GM12892 (cell line): Measurements from ENCODE around the gene LRP8.

Experiments used
- DNase-seq: peaks from one replicate; pipeline ENCODE4 v3.0.0; 2011; ENCODE audit not compliant: insufficient read length
- FAIRE-seq: peaks from 2 replicates; lab custom pipeline; 2011; peaks lifted over from hg19 to GRCh38; lab: Jason Lieb, UNC
- POLR2A ChIP-seq: IDR thresholded peaks from 2 replicates; pipeline ENCODE4 v1.6.1; 2011; ENCODE audit warnings: low read depth, low read length, control low read depth
- POLR2AphosphoS5 ChIP-seq: IDR thresholded peaks from 2 replicates; pipeline ENCODE4 v1.6.1; 2011; ENCODE audit warnings: low read depth, low read length, control low read depth
- TAF1 ChIP-seq: IDR thresholded peaks from 2 replicates; pipeline ENCODE4 v1.6.1; 2011; ENCODE audit warnings: low read depth, mild to moderate bottlenecking, control low read depth, low read length, borderline replicate concordance

LRP8 gene

DNA sequence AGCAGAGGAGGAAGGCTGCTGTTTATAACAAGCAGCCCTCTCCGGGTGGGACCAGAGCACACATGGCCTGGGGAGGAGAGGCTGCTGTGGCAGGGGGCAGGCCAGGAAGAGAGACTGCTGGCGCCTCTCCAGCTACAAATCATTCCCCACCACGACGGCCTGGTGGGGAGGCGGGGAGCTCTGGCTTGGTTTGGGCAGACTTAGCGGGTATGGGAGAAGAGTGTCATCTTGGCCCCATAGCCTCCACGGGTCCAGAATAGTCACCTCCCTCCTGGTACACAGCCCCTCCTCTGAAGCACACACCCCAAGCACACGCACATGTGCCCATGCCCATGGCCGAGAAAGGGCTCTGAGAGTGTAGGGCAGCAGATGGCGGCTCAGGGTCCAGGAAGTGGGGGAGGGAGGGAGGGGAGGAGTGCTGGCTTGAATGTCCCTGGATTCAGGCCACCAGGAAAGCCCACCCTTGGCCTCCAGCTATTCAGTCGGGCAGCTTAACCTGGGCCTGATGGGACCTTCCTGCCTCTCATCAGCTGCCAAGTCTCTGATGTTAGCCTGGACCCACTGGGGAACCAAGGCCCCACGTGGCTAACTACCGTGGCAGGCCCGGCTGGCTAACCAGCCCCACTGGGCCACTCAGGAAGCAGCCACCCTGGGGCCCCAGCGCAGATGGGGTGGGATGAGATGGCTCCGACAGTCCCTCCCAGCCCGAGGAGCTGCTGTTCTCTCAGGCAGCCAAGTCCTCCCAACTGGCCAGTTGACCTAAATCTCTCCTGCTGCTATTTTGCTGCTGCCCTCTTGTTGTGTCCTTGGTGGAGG lies 10.9 kb downstream of the LRP8 start:
- FAIRE-seq (no peak), DNase-seq (no peak)
- no peak for TF ChIP-seq TAF1
- no peak for TF ChIP-seq POLR2AphosphoS5
- TF ChIP-seq POLR2A = no peak

DNA sequence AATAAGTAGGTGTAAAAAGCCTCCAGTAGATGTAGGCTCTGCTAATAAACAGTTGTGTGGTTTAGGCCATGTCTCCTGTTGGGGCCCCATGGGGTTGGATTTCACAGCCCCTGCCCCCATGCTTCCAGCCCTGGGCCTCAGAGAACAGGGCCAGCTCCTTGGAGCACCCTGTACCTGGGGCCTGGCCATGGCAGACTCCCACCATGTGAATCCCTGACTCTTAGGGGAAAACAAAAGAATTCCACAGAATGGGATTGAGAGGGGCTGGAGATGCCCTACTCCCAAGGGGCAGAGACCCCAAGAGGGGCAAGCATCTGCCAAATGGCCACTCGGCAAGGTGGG lies 11.5 kb downstream of the LRP8 start:
- FAIRE-seq (no peak), DNase-seq (no peak)
- TF ChIP-seq POLR2AphosphoS5 (no peak), POLR2A (no peak), TAF1 (no peak)

DNA sequence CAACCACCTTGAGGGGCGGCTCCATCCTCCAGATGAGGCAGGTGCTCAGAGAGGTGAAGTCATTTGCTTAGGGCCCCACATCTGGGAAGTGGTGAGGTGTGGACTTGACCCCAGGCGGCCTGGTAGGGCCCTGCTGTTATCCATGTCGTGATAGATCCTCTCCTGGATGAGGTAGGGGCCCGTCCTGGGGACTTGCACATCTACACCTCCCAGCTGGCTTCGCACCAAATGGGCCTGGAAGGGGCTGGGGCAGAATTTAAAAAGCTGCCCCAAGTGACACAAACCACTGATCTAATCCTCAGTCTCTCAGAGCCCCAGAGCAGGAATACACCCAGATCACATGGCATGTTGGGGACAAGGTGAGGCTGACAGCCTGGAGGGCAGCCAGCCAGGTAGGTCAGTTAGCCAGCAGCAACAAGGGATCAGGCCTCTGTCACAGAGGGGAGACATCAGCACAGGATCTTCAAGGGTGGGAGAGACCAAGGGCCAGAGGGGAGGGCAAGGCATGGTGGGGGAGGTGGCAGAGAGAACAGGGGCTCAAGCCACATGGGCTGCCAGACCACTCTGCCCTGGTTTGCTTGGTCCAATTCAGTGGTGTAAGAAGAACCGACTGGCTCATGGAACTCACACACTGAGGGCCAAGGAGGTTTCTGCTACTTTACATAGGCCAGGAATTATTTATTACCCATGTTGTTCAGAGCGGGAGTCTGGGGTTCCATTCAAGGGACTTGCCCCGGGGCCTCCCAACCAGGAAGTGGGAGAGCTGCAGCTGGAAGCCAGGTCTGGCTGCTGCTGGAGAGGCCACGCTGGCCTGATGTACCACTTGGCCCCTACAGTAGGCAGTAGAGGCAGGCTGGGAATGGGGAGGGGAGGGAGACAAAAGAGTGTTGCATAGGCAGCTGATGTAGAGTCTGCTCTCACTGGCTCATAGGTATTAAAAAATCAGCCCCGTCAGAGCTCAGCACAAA lies 12.1 kb downstream of the LRP8 start:
- TF ChIP-seq POLR2A = no peak
- TF ChIP-seq TAF1 = no peak
- no peak for TF ChIP-seq POLR2AphosphoS5
- DNase-seq (no peak), FAIRE-seq (peak; percentile 61)

DNA sequence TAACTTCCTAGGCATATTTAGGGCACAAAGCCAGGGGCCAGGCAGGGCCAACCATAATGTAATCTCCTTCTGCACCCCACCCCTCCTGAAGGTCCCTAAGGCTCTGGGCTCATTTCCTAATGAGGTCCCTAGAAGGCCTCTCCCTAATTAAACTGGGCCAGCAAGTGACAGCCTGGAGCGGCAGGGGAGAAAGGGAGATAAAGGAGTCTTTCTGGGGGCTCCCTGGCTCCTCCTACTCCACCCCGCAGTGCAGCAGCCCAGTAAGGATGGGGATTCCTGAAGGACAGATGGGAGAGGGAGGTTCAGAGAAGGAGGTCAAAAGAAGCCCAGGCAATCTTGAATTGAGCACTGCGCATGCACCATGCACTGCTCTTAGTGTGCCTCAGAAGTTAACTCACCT lies 12.8 kb downstream of the LRP8 start:
- DNase-seq (no peak), FAIRE-seq (no peak)
- no peak for TF ChIP-seq POLR2A

DNA sequence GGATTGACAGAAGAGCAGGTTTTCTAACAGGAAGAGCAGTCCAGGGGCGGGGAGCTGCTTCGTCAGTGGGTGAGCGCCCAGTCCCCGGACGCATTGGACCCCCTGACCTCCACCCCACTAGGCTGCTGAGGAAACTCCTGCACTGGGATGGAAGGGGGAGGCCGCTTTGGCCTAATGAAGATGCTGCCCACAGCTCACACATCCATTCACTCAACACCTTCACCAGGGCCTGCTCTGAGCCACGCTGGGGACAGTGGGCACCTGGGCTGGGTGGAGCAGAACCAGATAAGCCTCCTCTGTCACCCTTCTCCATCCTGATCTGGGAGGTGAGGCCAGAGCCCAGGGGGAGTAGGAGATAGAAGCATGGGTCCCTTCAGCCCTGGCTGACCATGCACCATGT lies 13.3 kb downstream of the LRP8 start:
- FAIRE-seq = no peak

DNA sequence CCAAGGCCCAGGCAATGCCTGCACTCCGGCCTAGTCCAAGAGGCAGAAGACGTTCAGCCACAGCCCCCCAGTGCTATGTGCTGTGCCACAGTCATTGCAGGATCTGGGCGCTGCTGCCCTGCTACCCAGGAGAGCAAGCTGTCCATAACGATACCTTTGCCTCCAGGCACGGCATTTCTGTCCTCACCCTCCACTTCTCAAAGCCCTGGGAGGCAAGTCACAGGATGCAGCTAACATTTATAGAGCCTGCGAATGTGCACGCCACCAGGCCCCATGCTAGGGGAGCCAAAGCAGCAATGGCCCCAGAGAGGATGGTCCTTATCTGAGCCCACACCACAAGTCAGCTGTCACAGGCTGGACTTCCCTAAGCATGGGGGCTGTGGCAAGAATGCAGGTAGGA lies 13.8 kb downstream of the LRP8 start:
- FAIRE-seq (no peak), DNase-seq (no peak)
- no peak for TF ChIP-seq TAF1
- TF ChIP-seq POLR2A = no peak
- no peak for TF ChIP-seq POLR2AphosphoS5

More for the DNA sequence above, 13.3 kb downstream of the LRP8 start:
- TF ChIP-seq TAF1 (no peak), POLR2A (no peak), POLR2AphosphoS5 (no peak)
- no peak for DNase-seq

DNA sequence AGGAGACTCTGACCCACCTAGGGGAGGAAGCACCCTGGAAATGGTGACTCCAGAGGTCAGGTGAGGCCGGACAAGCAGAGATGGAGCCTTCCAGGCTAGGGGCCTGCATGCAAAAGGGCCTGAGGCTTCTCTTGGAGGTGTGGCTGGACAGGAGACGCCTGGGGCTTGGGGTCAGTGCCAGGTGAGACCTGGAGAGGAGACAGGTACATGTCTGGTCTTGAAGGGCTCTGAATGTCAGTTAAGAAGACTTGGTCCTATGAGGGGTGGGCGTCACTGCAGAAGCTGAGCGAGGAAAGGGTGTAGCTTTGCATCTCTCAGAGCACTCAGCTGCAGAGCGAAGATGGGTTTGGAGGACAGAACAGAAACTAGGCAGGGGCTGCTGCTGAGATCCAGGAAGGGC lies 14.3 kb downstream of the LRP8 start:
- no peak for DNase-seq
- TF ChIP-seq POLR2AphosphoS5 = no peak
- no peak for TF ChIP-seq POLR2A
- no peak for TF ChIP-seq TAF1
- no peak for FAIRE-seq

DNA sequence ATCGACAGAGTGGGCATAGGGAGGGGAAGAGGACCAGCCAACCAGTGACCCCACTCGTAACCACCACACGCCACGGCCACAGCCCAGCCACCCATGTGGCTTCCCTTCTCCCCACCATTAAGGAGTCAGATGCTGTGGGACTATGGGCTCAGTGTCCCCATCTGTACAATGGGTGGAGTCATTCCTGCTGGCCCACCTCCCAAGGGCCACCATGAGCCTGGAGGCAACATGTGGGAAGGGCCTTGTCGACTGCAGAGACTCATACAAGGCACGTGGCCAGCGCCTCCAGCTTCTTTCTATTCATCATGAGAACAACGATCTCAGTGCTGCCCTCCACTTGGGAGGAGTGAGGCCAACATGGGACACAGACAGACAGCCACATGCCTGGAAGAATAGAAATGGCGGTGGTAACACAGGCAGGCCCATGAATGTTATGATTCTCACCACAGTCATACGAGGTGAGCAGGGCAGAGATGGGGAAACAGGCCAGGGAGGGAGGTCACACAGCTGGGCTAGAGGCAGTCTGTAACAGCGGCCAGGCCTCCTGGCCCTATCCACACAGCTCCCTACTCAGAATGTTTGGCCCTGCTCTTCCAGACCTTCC lies 16.1 kb downstream of the LRP8 start:
- no peak for DNase-seq
- no peak for FAIRE-seq
- no peak for TF ChIP-seq POLR2AphosphoS5
- TF ChIP-seq TAF1 = no peak
- TF ChIP-seq POLR2A = no peak

DNA sequence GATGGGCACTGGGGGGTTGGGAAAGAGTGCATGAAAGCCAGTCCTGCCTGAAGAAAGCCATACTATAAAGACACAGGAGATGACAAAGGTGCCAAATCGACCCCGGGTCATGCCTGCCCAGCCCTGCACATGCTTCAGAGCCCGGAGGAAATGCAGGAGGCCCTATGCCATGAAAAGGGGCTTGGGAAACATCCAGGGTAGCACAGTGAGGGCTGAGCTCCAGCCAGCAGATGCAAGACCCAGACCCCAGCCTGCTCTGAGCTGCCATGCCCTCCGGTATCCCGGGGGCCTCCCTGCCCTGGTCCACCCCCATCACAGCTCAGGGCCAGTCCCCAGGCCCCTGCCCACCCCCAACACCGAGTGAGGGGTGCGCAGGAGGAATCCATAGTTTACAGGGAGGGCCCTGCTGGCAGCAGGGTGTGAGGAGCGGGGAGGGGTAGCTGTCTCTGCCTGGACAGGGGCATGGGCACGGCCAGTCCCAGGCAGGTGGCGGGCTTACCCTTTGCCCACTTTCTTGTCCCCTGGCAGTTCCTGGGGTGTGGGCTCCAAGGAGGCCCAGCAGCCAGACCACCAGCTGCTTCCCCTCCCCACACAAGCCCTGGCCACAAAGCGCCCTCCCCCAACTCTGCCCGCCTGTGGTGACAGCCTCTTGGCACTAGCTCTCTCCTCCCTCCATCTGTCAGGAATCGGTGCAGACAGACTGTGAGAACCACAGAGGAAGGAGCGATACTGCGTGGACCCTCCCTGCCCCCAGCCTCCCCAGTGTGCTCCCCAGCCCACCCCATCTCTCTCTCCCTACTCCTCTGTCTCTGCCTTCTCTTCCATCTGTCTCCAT lies 16.8 kb downstream of the LRP8 start:
- DNase-seq (no peak), FAIRE-seq (no peak)
- TF ChIP-seq POLR2AphosphoS5 = no peak; the same call in 1 of the 2 replicates
- TF ChIP-seq POLR2A = no peak
- no peak for TF ChIP-seq TAF1

DNA sequence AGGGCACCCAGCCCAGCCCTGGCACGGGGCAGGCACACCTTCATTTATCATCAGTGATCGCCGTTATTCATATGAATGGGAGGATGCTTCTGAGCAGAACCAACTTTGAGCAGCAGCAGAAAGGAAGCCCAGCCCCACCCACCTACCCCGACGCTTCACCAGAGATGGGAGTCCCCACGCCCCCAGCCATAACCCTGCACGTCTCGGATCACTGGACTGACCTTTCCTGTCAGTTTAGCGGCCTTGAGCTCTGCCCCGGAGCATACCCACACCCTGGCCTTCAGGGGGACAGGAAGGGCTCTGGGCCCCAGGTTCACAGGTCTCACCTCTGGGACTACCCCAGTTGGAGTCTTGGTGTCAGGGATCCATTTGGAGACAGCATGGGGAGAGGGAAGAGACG lies 18.1 kb downstream of the LRP8 start:
- TF ChIP-seq POLR2A (no peak), POLR2AphosphoS5 (no peak), TAF1 (no peak)
- FAIRE-seq (no peak), DNase-seq (no peak)

DNA sequence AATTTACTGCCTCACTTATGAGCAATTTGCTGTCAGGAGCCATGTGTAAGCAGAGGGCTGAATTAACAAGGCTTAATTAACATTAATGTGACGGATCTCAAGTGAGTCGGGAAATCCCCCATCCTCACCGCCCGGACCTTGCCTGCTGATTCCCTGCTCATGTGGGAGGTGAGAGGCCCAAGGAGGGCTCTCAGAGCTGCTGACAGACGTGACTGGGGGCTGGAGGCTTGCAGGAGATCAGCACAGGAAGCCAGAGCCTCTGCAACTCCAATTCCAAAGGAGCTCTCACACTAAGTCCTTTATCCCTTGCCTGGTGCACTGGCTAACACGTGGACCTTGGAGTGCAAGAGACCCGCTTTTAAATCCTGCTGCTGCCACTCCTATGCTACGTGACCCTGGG lies 19.4 kb downstream of the LRP8 start:
- no peak for TF ChIP-seq TAF1
- TF ChIP-seq POLR2AphosphoS5 = no peak
- TF ChIP-seq POLR2A = no peak
- FAIRE-seq (no peak), DNase-seq (no peak)
